ENCODE data around the gene FXYD4. TPM values are rescaled to one million over a fixed set of nuclear protein-coding genes. Genes with fewer than 3 reads are reported as not detected.
"Not testable (repeated sequence)": the region's sequence is repeated elsewhere in the genome, so short reads cannot be mapped to it uniquely, and the experiment has no call there.

FXYD4 gene
- total RNA-seq = not detected in 2 replicates

GRCh38 chr10:43371418-43371817 is at the start of gene FXYD4:
Gene FXYD4, plus strand, starts transcription at chr10:43371636. Its CDS starts 2,111 bp downstream, at chr10:43373747.
- H3K27ac Mint-ChIP-seq = no peak within 1 kb of the TSS
- H3K9me3 Mint-ChIP-seq = no peaks in the 10 kb centered on the region
- H3K36me3 Mint-ChIP-seq (ENCODE audit: low read depth) = no peaks in the 10 kb centered on the region
- no peak within 1 kb of the TSS for H3K4me3 Mint-ChIP-seq (ENCODE audit: low read depth)
- peaks cover 2% of the 10 kb centered on the region for H3K27me3 Mint-ChIP-seq (ENCODE audit: low read depth)
- intact Hi-C loops (cut with micrococcal nuclease) = no loop called here
- H3K4me1 Mint-ChIP-seq (ENCODE audit: low read depth) = peaks cover 2% of the 10 kb centered on the region
- no peak for DNase-seq (ENCODE audit: low spot score)

DNA sequence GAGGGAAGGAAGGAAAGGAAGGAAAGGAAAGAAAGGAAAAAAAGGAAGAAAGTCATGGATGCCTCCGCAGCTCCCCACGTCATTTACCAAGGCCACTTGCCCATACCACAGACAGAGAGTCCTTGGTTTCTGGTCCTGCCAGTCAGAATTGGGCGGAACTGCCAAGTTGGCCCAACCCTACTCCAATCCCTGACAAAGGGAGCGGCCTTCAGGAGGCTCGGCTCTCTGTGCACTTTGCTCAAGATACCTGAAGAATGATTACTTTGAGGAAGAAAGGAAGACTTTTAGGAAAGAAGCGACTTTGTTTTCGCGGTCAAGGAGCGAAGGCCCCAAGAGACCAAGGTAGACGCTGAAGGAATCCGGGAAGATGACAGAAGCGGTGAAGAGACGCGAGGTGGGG is 49.1 kb upstream of the FXYD4 start:
- Mint-ChIP-seq H3K27ac (no peak overlapping the region), H3K36me3 (ENCODE audit: low read depth) (no peaks in the 10 kb centered on the region), H3K4me3 (ENCODE audit: low read depth) (peak overlapping the region; percentile 14), H3K4me1 (ENCODE audit: low read depth) (peaks cover 27% of the 10 kb centered on the region), H3K9me3 (no peaks in the 10 kb centered on the region), H3K27me3 (ENCODE audit: low read depth) (peaks cover 4% of the 10 kb centered on the region)
- DNase-seq (ENCODE audit: low spot score) = no peak
- intact Hi-C loops (cut with micrococcal nuclease) = no loop called here

DNA sequence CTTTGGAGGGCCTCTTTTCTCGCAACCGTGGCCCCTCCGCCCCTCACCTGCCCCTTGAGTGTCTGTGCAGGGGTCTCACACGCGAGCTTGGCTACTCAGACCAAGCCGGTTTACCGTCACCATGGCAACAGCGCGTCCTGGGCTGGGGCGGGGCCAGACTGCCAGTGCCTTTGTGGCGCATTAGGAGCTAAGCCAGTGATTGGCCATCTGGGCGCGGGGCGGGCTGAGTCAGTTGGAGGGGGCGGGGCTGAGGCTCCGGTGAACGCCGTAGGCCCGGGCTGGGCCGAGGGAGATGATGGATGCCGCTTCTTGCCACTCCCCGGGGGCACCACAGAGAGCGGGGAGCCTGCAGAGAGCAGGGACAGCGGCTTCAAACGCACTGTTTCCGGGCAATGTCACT is 48.7 kb upstream of the FXYD4 start:
- intact Hi-C loops (cut with micrococcal nuclease) = no loop called here
- Mint-ChIP-seq H3K27ac (no peak overlapping the region), H3K4me3 (ENCODE audit: low read depth) (no peak overlapping the region)

DNA sequence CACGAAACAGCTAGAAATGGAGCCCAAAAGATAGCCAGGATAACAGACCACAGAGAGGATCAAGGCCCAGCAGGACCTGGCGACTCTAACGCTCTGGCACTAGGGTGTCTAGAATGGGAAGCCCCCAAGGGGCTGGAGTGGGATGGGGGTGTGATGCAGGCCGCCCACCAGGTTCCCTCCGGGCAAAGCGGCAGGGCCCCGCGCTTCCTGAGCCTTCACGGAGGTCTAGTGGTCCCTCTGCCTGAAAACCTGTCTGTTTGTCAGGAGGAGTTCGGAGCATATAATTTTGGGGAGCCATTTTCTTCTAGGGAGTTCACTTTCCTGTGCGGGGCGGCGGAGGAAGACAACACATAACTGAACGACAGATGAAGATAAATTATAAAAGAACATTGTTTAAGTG is 48.2 kb upstream of the FXYD4 start:
- no peak overlapping the region for H3K27ac Mint-ChIP-seq

More for the DNA sequence above, 48.7 kb upstream of the FXYD4 start:
- DNase-seq (ENCODE audit: low spot score) = peak; percentile 87
- H3K27me3 Mint-ChIP-seq (ENCODE audit: low read depth) = peaks cover 4% of the 10 kb centered on the region
- H3K9me3 Mint-ChIP-seq = no peaks in the 10 kb centered on the region
- no peaks in the 10 kb centered on the region for H3K36me3 Mint-ChIP-seq (ENCODE audit: low read depth)
- peaks cover 31% of the 10 kb centered on the region for H3K4me1 Mint-ChIP-seq (ENCODE audit: low read depth)

DNA sequence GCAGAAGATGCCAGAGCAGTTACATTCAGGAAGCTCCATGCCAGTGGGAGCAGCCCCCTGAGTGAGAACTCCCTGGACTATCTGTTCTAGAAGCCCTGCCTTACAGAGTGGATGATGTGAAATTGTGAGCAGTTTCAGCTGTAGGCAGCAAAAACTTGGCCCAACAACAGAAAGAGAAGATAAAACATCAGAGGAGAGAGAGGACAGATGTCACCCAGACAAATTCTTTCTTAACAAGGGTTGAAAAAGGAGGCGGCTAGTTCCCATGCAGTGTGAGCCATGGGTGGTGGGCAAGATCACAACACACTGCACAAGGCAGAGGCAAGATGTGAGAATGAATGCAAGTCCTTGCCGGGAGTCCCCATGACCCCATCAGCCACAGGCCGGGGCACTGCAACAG is 46.6 kb upstream of the FXYD4 start:
- Mint-ChIP-seq H3K36me3 (ENCODE audit: low read depth) (no peaks in the 10 kb centered on the region), H3K27ac (no peak overlapping the region), H3K27me3 (ENCODE audit: low read depth) (peaks cover 2% of the 10 kb centered on the region), H3K4me1 (ENCODE audit: low read depth) (peaks cover 25% of the 10 kb centered on the region), H3K4me3 (ENCODE audit: low read depth) (no peak overlapping the region), H3K9me3 (no peaks in the 10 kb centered on the region)
- intact Hi-C loops (cut with micrococcal nuclease) = no loop called here
- DNase-seq (ENCODE audit: low spot score) = no peak

More for the DNA sequence above, 48.2 kb upstream of the FXYD4 start:
- DNase-seq (ENCODE audit: low spot score) = no peak
- H3K4me3 Mint-ChIP-seq (ENCODE audit: low read depth) = no peak overlapping the region
- intact Hi-C loops (cut with micrococcal nuclease) = no loop called here
- H3K36me3 Mint-ChIP-seq (ENCODE audit: low read depth) = no peaks in the 10 kb centered on the region
- H3K9me3 Mint-ChIP-seq = no peaks in the 10 kb centered on the region
- peaks cover 33% of the 10 kb centered on the region for H3K4me1 Mint-ChIP-seq (ENCODE audit: low read depth)
- peaks cover 4% of the 10 kb centered on the region for H3K27me3 Mint-ChIP-seq (ENCODE audit: low read depth)

DNA sequence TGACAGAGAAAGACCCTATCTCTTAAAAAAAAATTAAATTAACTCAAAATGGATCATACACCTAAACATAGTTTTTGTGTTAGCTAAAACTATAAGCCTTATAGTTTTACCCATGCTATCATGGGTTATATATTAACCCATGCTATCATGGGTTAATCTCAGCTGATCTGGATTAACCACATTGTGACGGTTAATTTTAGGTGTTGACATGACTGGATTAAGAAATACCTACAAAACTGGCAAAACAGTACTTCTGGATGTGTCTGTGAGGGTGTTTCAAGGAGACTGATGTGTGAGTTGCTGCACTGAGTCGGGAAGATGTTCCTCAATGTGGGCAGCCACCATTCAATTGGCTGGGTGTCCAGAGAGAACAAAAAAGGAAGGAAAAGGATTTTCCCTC is 44.3 kb upstream of the FXYD4 start:
- Mint-ChIP-seq H3K9me3 (no peaks in the 10 kb centered on the region), H3K36me3 (ENCODE audit: low read depth) (peaks cover 2% of the 10 kb centered on the region), H3K27ac (no peak overlapping the region), H3K4me3 (ENCODE audit: low read depth) (no peak overlapping the region), H3K27me3 (ENCODE audit: low read depth) (no peaks in the 10 kb centered on the region), H3K4me1 (ENCODE audit: low read depth) (peaks cover 31% of the 10 kb centered on the region)
- intact Hi-C loops (cut with micrococcal nuclease) = no loop called here
- no peak for DNase-seq (ENCODE audit: low spot score)

DNA sequence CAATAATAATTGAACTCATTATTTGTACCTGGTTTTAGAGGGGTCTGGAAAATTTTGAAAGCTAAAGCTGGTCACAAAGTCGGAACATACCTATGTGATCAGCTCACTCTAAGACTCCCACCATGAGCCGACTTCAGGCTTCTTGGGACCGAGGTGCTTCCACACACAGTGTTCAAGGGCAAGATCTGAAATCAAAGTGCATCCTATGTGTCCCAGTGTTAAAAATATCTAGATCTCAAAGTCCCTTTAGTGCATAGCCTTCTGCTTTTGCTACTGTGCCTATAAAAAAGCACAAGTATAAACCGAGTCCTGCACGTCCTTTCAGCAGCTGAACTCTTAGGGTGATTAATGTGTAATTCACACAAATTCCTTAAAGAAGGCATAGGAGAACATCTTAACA is 43.5 kb upstream of the FXYD4 start:
- Mint-ChIP-seq H3K9me3 (no peaks in the 10 kb centered on the region), H3K4me1 (ENCODE audit: low read depth) (peaks cover 29% of the 10 kb centered on the region), H3K27ac (no peak overlapping the region), H3K36me3 (ENCODE audit: low read depth) (peaks cover 2% of the 10 kb centered on the region), H3K4me3 (ENCODE audit: low read depth) (no peak overlapping the region), H3K27me3 (ENCODE audit: low read depth) (no peaks in the 10 kb centered on the region)
- DNase-seq (ENCODE audit: low spot score) = no peak
- intact Hi-C loops (cut with micrococcal nuclease) = no loop called here

DNA sequence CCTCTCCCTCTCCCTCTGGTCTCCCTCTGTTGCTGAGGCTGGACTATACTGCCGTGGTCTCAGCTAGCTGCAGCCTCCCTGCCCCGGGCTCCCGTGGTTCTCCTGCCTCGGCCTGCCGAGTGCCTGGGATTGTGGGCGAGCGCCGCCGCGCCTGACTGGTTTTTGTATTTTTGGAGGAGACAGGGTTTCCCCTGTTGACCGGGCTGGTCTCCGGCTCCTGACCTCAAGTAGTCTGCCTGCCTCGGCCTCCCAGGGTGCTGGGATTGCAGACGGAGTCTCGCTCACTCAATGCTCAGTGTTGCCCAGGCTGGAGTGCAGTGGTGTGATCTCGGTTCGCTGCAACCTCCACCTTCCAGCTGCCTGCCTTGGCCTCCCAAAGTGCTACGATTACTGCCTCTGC is 42.6 kb upstream of the FXYD4 start:
- H3K27me3 Mint-ChIP-seq (ENCODE audit: low read depth); intact Hi-C loops (cut with micrococcal nuclease); H3K36me3 Mint-ChIP-seq (ENCODE audit: low read depth); H3K27ac Mint-ChIP-seq; H3K4me3 Mint-ChIP-seq (ENCODE audit: low read depth); H3K9me3 Mint-ChIP-seq; DNase-seq (ENCODE audit: low spot score): not testable (repeated sequence)
- peaks cover 31% of the 10 kb centered on the region for H3K4me1 Mint-ChIP-seq (ENCODE audit: low read depth)

DNA sequence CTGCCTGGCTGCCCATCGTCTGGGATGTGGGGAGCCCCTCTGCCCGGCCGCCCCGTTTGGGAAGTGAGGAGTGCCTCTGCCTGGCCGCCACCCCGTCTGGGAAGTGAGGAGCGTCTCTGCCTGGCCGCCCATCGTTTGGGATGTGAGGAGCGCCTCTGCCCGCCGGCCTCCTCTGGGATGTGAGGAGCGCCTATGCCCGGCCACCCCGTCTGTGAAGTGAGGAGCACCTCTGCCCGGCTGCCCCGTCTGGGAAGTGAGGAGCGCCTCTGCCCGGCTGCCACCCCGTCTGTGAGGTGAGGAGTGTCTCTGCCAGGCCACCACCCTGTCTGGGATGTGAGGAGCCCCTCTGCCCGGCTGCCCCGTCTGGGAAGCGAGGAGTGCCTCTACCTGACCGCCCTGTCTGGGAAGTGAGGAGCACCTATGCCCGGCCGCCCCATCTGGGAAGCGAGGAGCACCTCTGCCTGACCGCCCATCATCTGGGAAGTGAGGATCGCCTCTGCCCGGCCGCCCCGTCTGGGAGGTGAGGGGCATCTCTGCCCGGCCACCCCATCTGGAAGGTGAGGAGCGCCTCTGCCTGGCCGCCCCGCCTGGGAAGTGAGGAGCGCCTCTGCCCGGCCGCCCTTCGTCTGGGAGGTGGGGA is 42.1 kb upstream of the FXYD4 start:
- H3K9me3 Mint-ChIP-seq; intact Hi-C loops (cut with micrococcal nuclease); H3K27ac Mint-ChIP-seq; DNase-seq (ENCODE audit: low spot score); H3K36me3 Mint-ChIP-seq (ENCODE audit: low read depth); H3K4me3 Mint-ChIP-seq (ENCODE audit: low read depth); H3K27me3 Mint-ChIP-seq (ENCODE audit: low read depth): not testable (repeated sequence)
- H3K4me1 Mint-ChIP-seq (ENCODE audit: low read depth) = peaks cover 31% of the 10 kb centered on the region

DNA sequence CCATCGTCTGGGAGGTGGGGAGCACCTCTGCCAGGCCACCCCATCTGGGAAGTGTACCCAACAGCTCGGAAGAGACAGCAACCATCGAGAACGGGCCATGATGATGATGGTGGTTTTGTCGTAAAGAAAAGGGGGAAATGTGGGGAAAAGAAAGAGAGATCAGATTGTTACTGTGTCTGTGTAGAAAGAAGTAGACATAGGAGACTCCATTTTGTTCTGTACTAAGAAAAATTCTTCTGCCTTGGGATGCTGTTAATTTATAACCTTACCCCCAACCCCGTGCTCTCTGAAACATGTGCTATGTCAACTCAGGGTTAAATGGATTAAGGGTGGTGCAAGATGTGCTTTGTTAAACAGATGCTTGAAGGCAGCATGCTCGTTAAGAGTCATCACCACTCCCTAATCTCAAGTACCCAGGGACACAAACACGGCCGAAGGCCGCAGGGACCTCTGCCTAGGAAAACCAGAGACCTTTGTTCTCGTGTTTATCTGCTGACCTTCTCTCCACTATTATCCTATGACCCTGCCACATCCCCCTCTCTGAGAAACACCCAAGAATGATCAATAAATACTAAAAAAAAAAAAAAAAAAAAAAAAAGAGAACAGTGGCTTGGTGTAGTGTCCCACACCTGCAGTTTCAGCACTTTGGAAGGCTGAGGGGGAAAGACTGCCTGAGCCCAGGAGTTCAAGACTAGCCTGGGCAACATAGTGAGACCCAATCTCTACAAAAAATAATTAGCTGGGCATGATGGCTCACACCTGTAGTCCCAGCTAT is 41.2 kb upstream of the FXYD4 start:
- H3K36me3 Mint-ChIP-seq (ENCODE audit: low read depth); H3K27ac Mint-ChIP-seq; H3K4me3 Mint-ChIP-seq (ENCODE audit: low read depth); H3K27me3 Mint-ChIP-seq (ENCODE audit: low read depth); intact Hi-C loops (cut with micrococcal nuclease); H3K9me3 Mint-ChIP-seq; DNase-seq (ENCODE audit: low spot score): not testable (repeated sequence)
- H3K4me1 Mint-ChIP-seq (ENCODE audit: low read depth) = peaks cover 28% of the 10 kb centered on the region

GRCh38 chr10:43330824-43331127 is 40.7 kb upstream of the FXYD4 start:
- H3K4me3 Mint-ChIP-seq (ENCODE audit: low read depth); H3K27me3 Mint-ChIP-seq (ENCODE audit: low read depth); intact Hi-C loops (cut with micrococcal nuclease); H3K36me3 Mint-ChIP-seq (ENCODE audit: low read depth); H3K27ac Mint-ChIP-seq; H3K9me3 Mint-ChIP-seq; DNase-seq (ENCODE audit: low spot score): not testable (repeated sequence)
- H3K4me1 Mint-ChIP-seq (ENCODE audit: low read depth) = peaks cover 28% of the 10 kb centered on the region

DNA sequence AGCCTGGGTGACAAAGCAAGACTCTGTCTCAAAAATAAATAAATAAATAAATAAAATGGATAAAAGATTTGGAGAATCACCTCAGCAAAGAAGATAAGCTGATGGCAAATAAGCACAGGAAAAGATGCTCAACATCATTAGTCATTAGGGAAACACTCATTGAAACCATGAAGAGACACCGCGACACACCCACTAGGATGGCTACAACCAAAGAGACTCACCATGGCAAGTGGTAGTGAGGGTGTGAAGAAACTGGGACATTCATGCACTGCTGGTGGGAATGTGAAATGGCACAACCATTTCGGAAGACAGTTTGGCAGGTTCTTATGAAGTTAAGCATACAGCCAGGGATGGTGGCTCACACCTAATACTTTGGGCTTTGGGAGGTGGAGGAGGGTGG is 37.8 kb upstream of the FXYD4 start:
- intact Hi-C loops (cut with micrococcal nuclease) = loop anchor here (2.0 kb wide), 1 partner anchor 35 kb away; no protein-coding TSS in a partner anchor
- Mint-ChIP-seq H3K36me3 (ENCODE audit: low read depth) (peaks cover 5% of the 10 kb centered on the region), H3K4me3 (ENCODE audit: low read depth) (no peak overlapping the region), H3K9me3 (no peaks in the 10 kb centered on the region), H3K27me3 (ENCODE audit: low read depth) (peaks cover 2% of the 10 kb centered on the region), H3K4me1 (ENCODE audit: low read depth) (peaks cover 23% of the 10 kb centered on the region), H3K27ac (no peak overlapping the region)
- no peak for DNase-seq (ENCODE audit: low spot score)

GRCh38 chr10:43336061-43336460 is 35.4 kb upstream of the FXYD4 start:
- Mint-ChIP-seq H3K27ac (no peak overlapping the region), H3K4me3 (ENCODE audit: low read depth) (no peak overlapping the region), H3K9me3 (no peaks in the 10 kb centered on the region), H3K36me3 (ENCODE audit: low read depth) (peaks cover 5% of the 10 kb centered on the region), H3K27me3 (ENCODE audit: low read depth) (peaks cover 15% of the 10 kb centered on the region), H3K4me1 (ENCODE audit: low read depth) (peaks cover 25% of the 10 kb centered on the region)
- intact Hi-C loops (cut with micrococcal nuclease) = no loop called here
- DNase-seq (ENCODE audit: low spot score) = no peak
